Activated CD8-positive, alpha-beta T cell treated with anti-CD3 and anti-CD28 coated beads, Interleukin-2, amount 10 ng/mL, durations not matched to agents 7 days and 5 days (primary cell): ENCODE measurements around the gene BAHD1. TPM values are rescaled to one million over a fixed set of nuclear protein-coding genes. Genes with fewer than 3 reads are reported as not detected.

Experiments used
- ATAC-seq: fragments of 150-1000 bp; cut with Tn5 transposase; one replicate; pipeline ENCODE4 v1.10.0; 2021; ENCODE audit warnings: moderate library complexity
- CTCF ChIA-PET: fragments of 350-600 bp; sonication (Branson Sonifier 250); formaldehyde crosslinking; loops from one replicate; lab custom pipeline; 2021; ENCODE audit warnings: antibody characterized with exemption; lab: Charles Lee
- POLR2A ChIA-PET: fragments of 350-600 bp; sonication (Branson Sonifier 250); formaldehyde crosslinking; loops from one replicate; lab custom pipeline; 2021; ENCODE audit warnings: antibody characterized with exemption; lab: Charles Lee
- DNase-seq: peaks from one replicate; pipeline ENCODE4 v3.0.0-alpha.2; 2020
- H3K27ac Mint-ChIP-seq: one replicate; pipeline ENCODE4 v1.8.0; 2021; ENCODE audit warnings: mild to moderate bottlenecking, mixed read lengths
- H3K27me3 Mint-ChIP-seq: one replicate; pipeline ENCODE4 v1.8.0; 2021; ENCODE audit warnings: low read depth, mixed read lengths
- H3K36me3 Mint-ChIP-seq: one replicate; pipeline ENCODE4 v1.8.0; 2021; ENCODE audit warnings: low read depth, mixed read lengths
- H3K4me1 Mint-ChIP-seq: one replicate; pipeline ENCODE4 v1.8.0; 2021; ENCODE audit warnings: low read depth, mixed read lengths
- H3K4me3 Mint-ChIP-seq: one replicate; pipeline ENCODE4 v1.8.0; 2021; ENCODE audit warnings: mild to moderate bottlenecking, mixed read lengths
- H3K9me3 Mint-ChIP-seq: one replicate; pipeline ENCODE4 v1.8.0; 2022; ENCODE audit warnings: mixed read lengths; ENCODE audit not compliant: insufficient read depth
- total RNA-seq, 2 experiments: library from RNA; stranded (reverse); gene quantifications; one replicate each; pipeline ENCODE4 v1.2.3, GENCODE V29; 2021

The BAHD1 gene
- total RNA-seq, 2 experiments from 2014 or later: 25.7 to 26.3 TPM

DNA sequence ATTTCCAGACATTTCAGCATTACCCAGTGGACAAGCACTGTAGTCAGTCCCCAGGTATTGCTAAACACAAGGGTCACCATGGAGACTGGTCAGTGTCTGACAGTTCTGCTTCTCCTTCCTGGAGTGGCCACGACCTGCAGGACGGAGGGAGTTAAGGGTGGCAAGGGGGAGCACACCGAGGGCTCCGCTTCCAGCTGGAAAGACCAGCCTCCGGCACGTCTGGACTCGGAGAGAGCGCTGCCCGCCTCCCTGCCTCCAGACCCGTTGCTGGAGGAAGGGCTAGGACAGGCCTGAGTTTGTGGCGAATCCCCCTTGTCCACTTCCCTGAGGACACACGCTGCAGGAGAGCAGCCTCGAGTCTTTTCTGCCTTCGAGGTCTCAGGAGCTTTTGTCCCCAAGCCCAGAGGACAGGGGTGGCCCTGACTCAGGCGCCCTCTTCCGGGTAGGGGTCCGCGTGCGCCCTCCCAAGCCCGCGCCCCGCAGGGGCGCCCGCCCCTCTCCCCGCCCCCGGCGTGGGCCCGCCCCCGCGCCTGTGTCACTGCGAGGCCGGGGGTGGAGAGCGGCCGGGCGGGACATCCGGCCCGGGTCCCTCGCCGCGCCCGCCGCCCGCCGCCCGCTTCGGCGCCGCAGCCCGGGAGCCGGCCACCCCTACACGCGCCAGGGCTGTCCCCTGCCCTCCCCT is 29.8 kb downstream of the BAHD1 start, which contains the start of gene CHST14:
TSS of gene CHST14 (plus strand) at position 562 of the 682 bp plus-strand sequence. CDS start 230 bp downstream, outside the sequence.
- H3K27ac Mint-ChIP-seq: peak within 1 kb of the TSS; percentile 89
- peak; percentile 87 for ATAC-seq
- ChIA-PET CTCF (interaction anchor here (1.0 to 2.2 kb wide), 3 partner anchors 13 to 126 kb away, joined by 4 to 9 read pairs (median 9); partner anchors contain the start of gene BAHD1), POLR2A (interaction anchor here (0.6 to 1.3 kb wide), 4 partner anchors 8 to 161 kb away, joined by 3 read pairs; no protein-coding TSS in a partner anchor)
- peaks cover 31% of the 10 kb centered on the region for H3K4me1 Mint-ChIP-seq
- peaks cover 22% of the 10 kb centered on the region for H3K36me3 Mint-ChIP-seq
- no peaks in the 10 kb centered on the region for H3K27me3 Mint-ChIP-seq
- peak within 1 kb of the TSS; percentile 88 for H3K4me3 Mint-ChIP-seq
- no peaks in the 10 kb centered on the region for H3K9me3 Mint-ChIP-seq
- peak; percentile 59 for DNase-seq

DNA sequence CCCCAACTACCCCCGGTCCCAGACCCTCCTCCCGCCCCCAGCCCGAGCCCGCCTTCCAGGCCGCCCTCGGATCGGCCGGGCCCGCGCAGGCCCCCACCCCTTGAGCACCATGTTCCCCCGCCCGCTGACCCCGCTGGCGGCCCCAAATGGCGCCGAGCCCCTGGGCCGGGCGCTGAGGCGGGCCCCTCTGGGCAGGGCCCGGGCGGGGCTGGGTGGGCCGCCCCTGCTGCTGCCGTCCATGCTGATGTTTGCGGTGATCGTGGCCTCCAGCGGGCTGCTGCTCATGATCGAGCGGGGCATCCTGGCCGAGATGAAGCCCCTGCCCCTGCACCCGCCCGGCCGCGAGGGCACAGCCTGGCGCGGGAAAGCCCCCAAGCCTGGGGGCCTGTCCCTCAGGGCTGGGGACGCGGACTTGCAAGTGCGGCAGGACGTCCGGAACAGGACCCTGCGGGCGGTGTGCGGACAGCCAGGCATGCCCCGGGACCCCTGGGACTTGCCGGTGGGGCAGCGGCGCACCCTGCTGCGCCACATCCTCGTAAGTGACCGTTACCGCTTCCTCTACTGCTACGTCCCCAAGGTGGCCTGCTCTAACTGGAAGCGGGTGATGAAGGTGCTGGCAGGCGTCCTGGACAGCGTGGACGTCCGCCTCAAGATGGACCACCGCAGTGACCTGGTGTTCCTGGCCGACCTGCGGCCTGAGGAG is 30.5 kb downstream of the BAHD1 start:
- H3K36me3 Mint-ChIP-seq: peaks cover 16% of the 10 kb centered on the region
- ATAC-seq (peak; percentile 48), DNase-seq (no peak)
- ChIA-PET CTCF (interaction anchor here (1.0 kb wide), 1 partner anchor 127 kb away, joined by 4 read pairs; no protein-coding TSS in a partner anchor), POLR2A (interaction anchor here (1.0 to 1.2 kb wide), 2 partner anchors 39 to 162 kb away, joined by 3 read pairs; no protein-coding TSS in a partner anchor)
- H3K4me1 Mint-ChIP-seq: peaks cover 31% of the 10 kb centered on the region
- no peaks in the 10 kb centered on the region for H3K9me3 Mint-ChIP-seq
- H3K27me3 Mint-ChIP-seq: no peaks in the 10 kb centered on the region
- H3K4me3 Mint-ChIP-seq: peak overlapping the region; percentile 88
- H3K27ac Mint-ChIP-seq: peak overlapping the region; percentile 89

DNA sequence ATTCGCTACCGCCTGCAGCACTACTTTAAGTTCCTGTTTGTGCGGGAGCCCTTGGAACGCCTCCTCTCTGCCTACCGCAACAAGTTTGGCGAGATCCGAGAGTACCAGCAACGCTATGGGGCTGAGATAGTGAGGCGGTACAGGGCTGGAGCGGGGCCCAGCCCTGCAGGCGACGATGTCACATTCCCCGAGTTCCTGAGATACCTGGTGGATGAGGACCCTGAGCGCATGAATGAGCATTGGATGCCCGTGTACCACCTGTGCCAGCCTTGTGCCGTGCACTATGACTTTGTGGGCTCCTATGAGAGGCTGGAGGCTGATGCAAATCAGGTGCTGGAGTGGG is 31.0 kb downstream of the BAHD1 start:
- H3K4me3 Mint-ChIP-seq: peak overlapping the region; percentile 88

DNA sequence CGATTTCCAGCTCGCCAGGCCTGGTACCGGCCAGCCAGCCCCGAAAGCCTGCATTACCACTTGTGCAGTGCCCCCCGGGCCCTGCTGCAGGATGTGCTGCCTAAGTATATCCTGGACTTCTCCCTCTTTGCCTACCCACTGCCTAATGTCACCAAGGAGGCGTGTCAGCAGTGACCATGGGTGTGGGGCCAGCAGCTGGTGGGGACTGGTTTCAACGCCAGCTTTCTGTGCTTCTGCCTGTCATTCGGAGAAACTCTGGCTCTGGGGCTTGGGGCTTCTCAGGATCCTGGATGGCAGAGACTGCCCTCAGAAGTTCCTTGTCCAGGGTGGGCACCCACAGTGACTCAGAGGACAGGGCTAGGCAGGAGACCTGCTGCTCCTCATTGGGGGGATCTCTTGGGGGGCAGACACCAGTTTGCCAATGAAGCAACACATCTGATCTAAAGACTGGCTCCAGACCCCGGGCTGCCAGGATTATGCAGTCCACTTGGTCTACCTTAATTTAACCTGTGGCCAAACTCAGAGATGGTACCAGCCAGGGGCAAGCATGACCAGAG is 31.5 kb downstream of the BAHD1 start:
- ChIA-PET CTCF (interaction anchor here (0.8 kb wide), 1 partner anchor 32 kb away, joined by 3 read pairs; the partner anchor contains the start of gene BAHD1), POLR2A (no interaction called here)
- ATAC-seq (no peak), DNase-seq (no peak)
- Mint-ChIP-seq H3K27me3 (peaks cover 6% of the 10 kb centered on the region), H3K9me3 (no peaks in the 10 kb centered on the region), H3K4me1 (peaks cover 23% of the 10 kb centered on the region), H3K27ac (peak overlapping the region; percentile 89), H3K4me3 (peak overlapping the region; percentile 88), H3K36me3 (peaks cover 10% of the 10 kb centered on the region)

More for the DNA sequence above, 31.0 kb downstream of the BAHD1 start:
- DNase-seq (peak; percentile 41), ATAC-seq (peak; percentile 13)
- peaks cover 28% of the 10 kb centered on the region for H3K4me1 Mint-ChIP-seq
- no peaks in the 10 kb centered on the region for H3K9me3 Mint-ChIP-seq
- peaks cover 12% of the 10 kb centered on the region for H3K36me3 Mint-ChIP-seq
- peak overlapping the region; percentile 89 for H3K27ac Mint-ChIP-seq
- CTCF ChIA-PET: interaction anchor here (0.8 kb wide), 1 partner anchor 31 kb away, joined by 3 read pairs; the partner anchor contains the start of gene BAHD1
- H3K27me3 Mint-ChIP-seq: peaks cover 1% of the 10 kb centered on the region
- POLR2A ChIA-PET: no interaction called here

DNA sequence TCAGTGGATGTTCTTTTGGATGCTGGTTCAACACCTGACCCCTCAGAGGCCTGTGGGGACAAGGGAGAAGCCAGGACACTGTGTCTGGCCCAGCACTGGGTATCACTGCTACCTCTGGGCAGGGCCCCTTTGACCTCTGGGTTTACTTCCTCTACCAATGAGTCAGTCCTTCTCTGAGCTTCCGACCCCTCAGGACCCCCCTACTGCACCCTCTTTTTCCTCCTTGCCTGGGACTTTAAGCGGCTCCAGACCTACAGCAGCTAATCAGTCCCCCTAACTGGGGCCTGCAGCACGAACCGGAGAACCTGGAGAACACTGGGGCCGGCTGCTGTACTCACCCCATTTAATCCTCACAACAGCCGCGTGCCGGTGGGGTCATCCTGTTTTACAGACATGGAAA is 33.8 kb downstream of the BAHD1 start:
- ChIA-PET POLR2A (no interaction called here), CTCF (no interaction called here)
- peaks cover 17% of the 10 kb centered on the region for H3K27me3 Mint-ChIP-seq
- ATAC-seq: no peak
- no peaks in the 10 kb centered on the region for H3K9me3 Mint-ChIP-seq
- peaks cover 7% of the 10 kb centered on the region for H3K36me3 Mint-ChIP-seq
- H3K4me3 Mint-ChIP-seq: no peak overlapping the region
- peaks cover 19% of the 10 kb centered on the region for H3K4me1 Mint-ChIP-seq
- H3K27ac Mint-ChIP-seq: no peak overlapping the region
- DNase-seq: no peak

DNA sequence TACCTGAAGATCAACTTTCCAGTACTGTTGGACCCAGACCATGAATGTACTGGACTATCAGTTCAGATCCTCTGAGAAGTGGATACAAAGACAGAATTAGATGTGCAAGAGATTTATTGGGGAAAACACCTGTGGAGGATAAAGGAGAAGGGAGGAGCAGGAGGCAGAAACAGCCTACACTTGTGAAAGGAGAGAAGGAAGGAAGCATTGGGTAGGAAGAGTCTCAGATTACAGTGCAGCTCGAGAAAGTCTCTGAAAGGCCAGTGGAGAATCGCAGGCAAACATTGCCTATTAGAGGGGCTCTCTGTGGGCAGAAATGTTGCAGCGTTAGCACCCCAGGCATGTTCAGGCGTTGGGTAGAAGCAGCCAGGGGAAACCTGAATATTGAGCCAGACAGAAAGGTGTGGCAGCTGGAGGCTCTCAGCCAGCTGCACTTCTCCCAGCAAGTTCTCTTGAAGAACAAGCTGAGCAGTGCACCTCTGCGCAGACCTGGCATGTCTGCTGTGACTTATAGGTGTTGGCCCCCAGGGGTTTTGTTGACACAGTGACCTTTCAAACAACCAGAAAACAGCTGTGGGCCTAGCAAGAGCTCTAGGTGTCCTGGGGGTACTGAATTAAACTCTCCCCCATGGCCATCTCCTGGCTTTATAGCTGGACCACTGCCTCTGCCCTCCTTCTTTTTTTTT is 37.0 kb downstream of the BAHD1 start:
- Mint-ChIP-seq H3K9me3 (no peaks in the 10 kb centered on the region), H3K36me3 (peaks cover 2% of the 10 kb centered on the region), H3K27me3 (peaks cover 40% of the 10 kb centered on the region), H3K4me3 (no peak overlapping the region), H3K4me1 (peaks cover 5% of the 10 kb centered on the region), H3K27ac (no peak overlapping the region)
- DNase-seq (no peak), ATAC-seq (no peak)
- ChIA-PET CTCF (interaction anchor here (1.7 kb wide), 1 partner anchor 42 kb away, joined by 7 read pairs; no protein-coding TSS in a partner anchor), POLR2A (no interaction called here)

DNA sequence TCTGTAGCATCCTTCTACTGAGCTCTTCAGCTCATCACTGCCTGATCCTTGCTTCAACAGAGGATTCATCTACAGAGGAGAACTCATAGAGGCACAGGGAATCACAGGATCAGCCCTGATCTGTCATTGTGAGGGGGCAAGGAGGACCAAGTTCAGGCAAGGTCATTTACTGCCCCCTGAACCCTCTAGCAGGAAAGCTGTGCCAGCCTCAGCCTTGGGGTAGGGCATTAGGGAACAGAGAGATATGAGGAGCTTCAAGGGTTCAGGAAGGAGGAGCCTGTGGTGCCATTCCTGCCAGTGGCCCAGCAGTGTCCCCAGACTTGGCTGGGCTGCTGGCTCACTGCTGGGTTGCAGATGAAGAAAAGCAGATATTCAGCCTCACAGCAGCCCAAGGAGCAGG is 38.3 kb downstream of the BAHD1 start:
- no peak for DNase-seq
- Mint-ChIP-seq H3K9me3 (no peaks in the 10 kb centered on the region), H3K4me3 (no peak overlapping the region), H3K27me3 (peaks cover 45% of the 10 kb centered on the region), H3K4me1 (no peaks in the 10 kb centered on the region), H3K36me3 (no peaks in the 10 kb centered on the region), H3K27ac (no peak overlapping the region)
- POLR2A ChIA-PET: interaction anchor here (1.0 kb wide), 1 partner anchor 9 kb away, joined by 3 read pairs; no protein-coding TSS in a partner anchor
- no peak for ATAC-seq
- CTCF ChIA-PET: interaction anchor here (0.8 to 1.3 kb wide), 3 partner anchors 16 to 200 kb away, joined by 3 to 4 read pairs (median 3); no protein-coding TSS in a partner anchor

- Mint-ChIP-seq H3K36me3 (no peaks in the 10 kb centered on the region), H3K9me3 (no peaks in the 10 kb centered on the region)
- CTCF ChIA-PET: interaction anchor here (1.2 kb wide), 1 partner anchor 26 kb away, joined by 3 read pairs; no protein-coding TSS in a partner anchor
Observed at GRCh38 chr15:40481341-40482074, 40.8 kb downstream of the BAHD1 start.

DNA sequence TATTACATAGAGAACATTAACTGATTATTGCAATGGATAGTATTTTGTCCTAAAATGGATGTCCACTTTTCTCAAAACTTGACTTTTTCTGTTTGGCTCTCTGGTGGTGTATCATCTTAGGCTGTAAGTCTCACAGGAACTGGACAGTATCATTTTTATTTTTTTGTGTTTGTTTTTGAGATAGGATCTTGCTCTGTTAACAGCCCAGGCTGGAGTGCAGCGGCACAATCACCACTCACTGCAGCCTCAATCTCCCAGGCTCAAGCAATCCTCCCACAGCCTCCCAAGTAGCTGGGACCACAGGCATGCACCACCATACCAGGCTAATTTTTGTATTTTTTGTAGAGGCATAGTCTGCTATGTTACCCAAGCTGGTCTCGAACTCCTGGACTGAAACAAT is 43.2 kb downstream of the BAHD1 start:
- Mint-ChIP-seq H3K27me3 (peaks cover 32% of the 10 kb centered on the region), H3K4me3 (no peak overlapping the region), H3K27ac (no peak overlapping the region), H3K4me1 (no peaks in the 10 kb centered on the region), H3K36me3 (no peaks in the 10 kb centered on the region), H3K9me3 (no peaks in the 10 kb centered on the region)
- CTCF ChIA-PET: interaction anchor here (0.8 kb wide), 1 partner anchor 23 kb away, joined by 4 read pairs; no protein-coding TSS in a partner anchor
- no peak for ATAC-seq
- POLR2A ChIA-PET: no interaction called here
- no peak for DNase-seq

More at GRCh38 chr15:40481341-40482074, 40.8 kb downstream of the BAHD1 start:
- H3K4me3 Mint-ChIP-seq: no peak overlapping the region
- POLR2A ChIA-PET: no interaction called here
- peaks cover 47% of the 10 kb centered on the region for H3K27me3 Mint-ChIP-seq
- DNase-seq (no peak), ATAC-seq (no peak)
- H3K4me1 Mint-ChIP-seq: no peaks in the 10 kb centered on the region
- no peak overlapping the region for H3K27ac Mint-ChIP-seq

DNA sequence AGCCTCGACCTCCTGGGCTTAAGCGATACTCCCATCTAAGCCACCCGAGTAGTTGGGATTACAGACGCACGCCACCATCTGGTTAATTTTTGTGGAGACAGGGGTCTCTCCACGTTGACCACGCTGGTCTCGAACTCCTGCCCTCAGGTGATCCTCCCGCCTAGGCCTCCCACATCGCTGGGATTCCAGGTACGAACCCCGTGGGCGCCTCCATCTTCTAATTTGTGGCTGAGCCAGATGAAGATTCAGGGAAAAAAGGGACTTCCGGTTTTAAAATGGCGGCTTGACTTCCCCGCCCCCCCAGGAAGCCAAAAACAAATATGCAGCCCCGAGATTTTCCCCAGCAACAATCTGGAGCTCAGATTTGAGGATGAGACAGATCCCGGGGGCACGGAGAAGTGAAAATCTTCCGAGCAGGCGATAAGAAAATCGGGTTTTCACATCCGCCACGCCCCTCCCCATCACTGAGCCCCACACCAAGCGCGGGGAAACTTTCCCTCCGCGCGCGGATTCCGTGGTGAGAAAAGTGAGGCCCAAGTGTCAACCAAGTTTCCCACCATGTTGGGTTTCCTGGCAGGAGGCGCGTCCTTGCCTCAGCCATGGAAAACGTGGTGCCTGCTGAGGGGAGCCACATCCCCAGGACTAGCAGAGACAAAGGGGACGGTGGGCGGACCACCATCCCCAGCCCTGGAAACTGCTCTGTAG is 45.5 kb downstream of the BAHD1 start:
- H3K9me3 Mint-ChIP-seq: no peaks in the 10 kb centered on the region
- H3K27me3 Mint-ChIP-seq: peaks cover 22% of the 10 kb centered on the region
- ATAC-seq (no peak), DNase-seq (no peak)
- POLR2A ChIA-PET: no interaction called here
- no peaks in the 10 kb centered on the region for H3K4me1 Mint-ChIP-seq
- H3K4me3 Mint-ChIP-seq: no peak overlapping the region
- no peaks in the 10 kb centered on the region for H3K36me3 Mint-ChIP-seq
- CTCF ChIA-PET: no interaction called here
- H3K27ac Mint-ChIP-seq: no peak overlapping the region
